Thyroid gland (tissue), 4 donors: ENCODE data around the gene CYBB. TPM values are rescaled to one million over a fixed set of nuclear protein-coding genes. Genes with fewer than 3 reads are reported as not detected.
"Not testable (repeated sequence)": the region's sequence is repeated elsewhere in the genome, so short reads cannot be mapped to it uniquely, and the experiment has no call there.

Experiments used
- DNase-seq, 2 donors: peaks; one replicate each; pipeline ENCODE4 v3.0.0-alpha.2; 2019
- H3K27ac ChIP-seq, 3 donors: fragments of 200-600 bp; sonication (generic); 1 replicate in 2 of 3; 2 replicates in 1 of 3; pipeline ENCODE4 v1.5.1; 2016 to 2019; ENCODE audit warnings: mild to moderate bottlenecking in 1 of 3, moderate library complexity in 1 of 3
- H3K27me3 ChIP-seq: fragments of 200-600 bp; sonication (generic); one replicate; pipeline ENCODE4 v1.5.1; 2019
- H3K36me3 ChIP-seq, 2 donors: fragments of 200-600 bp; sonication (generic); one replicate each; pipeline ENCODE4 v1.5.1; 2016 to 2019
- H3K4me1 ChIP-seq, 2 donors: fragments of 200-600 bp; sonication (generic); one replicate each; pipeline ENCODE4 v1.5.1; 2017 to 2019
- H3K4me3 ChIP-seq, 3 donors: fragments of 200-600 bp; sonication (generic); replicated peaks in 1 of 3; 1 replicate in 2 of 3; 2 replicates in 1 of 3; pipeline ENCODE4 v1.5.1; 2016; ENCODE audit warnings: mild to moderate bottlenecking in 1 of 3
- H3K9me3 ChIP-seq: fragments of 200-600 bp; sonication (generic); one replicate; pipeline ENCODE4 v1.5.1; 2017
- CTCF ChIP-seq, 6 experiments: fragments of 200-600 bp in 3 of 6; fragments of 450-650 bp in 3 of 6; sonication (generic) in 3 of 6; IDR thresholded peaks; one replicate each; pipeline ENCODE4 v1.5.1; 2016 to 2019; ENCODE audit warnings: antibody characterized with exemption in 6 of 6, mild to moderate bottlenecking in 2 of 6, inconsistent platforms in 1 of 6, moderate library complexity in 1 of 6
- POLR2A ChIP-seq, 2 donors: fragments of 450-650 bp; IDR thresholded peaks; one replicate each; pipeline ENCODE4 v1.6.1; 2017; ENCODE audit warnings: antibody characterized with exemption in 2 of 2, mild to moderate bottlenecking in 2 of 2, moderate library complexity in 1 of 2
- whole genome bisulfite sequencing, 2 donors: methylation state at CpG; one replicate each; pipeline ENCODE4 v1.1.5; 2017; 5-methylcytosine and 5-hydroxymethylcytosine counted together
- intact Hi-C: fragments of 100-400 bp; cut with DNase I; formaldehyde crosslinking; loops from one replicate; pipeline ENCODE4 v1.15.1; 2023
- total RNA-seq, 4 donors: library from RNA; depleted of rRNA; stranded (reverse); fragments of >200 nt; gene quantifications; one replicate each; pipeline ENCODE4 v1.2.3, GENCODE V29; 2016

CYBB gene
- total RNA-seq, 4 donors from 2014 or later: 6.9 to 18.9 (median 10.9) TPM

- Histone ChIP-seq H3K27ac (no peak overlapping the region), H3K4me1 (no peaks in the 10 kb centered on the region), H3K36me3 (no peaks in the 10 kb centered on the region), H3K27me3 (no peaks in the 10 kb centered on the region), H3K9me3 (no peaks in the 10 kb centered on the region), H3K4me3 (no peak overlapping the region)
- 80 to 81% methylated on average over 1 of the region's 1 CpG for WGBS, 2 donors
- no peak for DNase-seq
- no peak for TF ChIP-seq POLR2A (IDR thresholded peaks at IDR 0.05)
- no peak for TF ChIP-seq CTCF (IDR thresholded peaks at IDR 0.05)
- intact Hi-C loops: no loop called here
Measured at GRCh38 chrX:37767430-37767829, 12.4 kb upstream of the CYBB start.

- H3K9me3 ChIP-seq, H3K36me3 ChIP-seq, DNase-seq, H3K4me1 ChIP-seq, H3K27ac ChIP-seq, intact Hi-C loops, H3K4me3 ChIP-seq, H3K27me3 ChIP-seq: not testable (repeated sequence)
- 95% methylated on average over 3 of the region's 9 CpGs; no CpG with 5 or more reads in 1 of the 2 donors for WGBS, 2 donors
Measured at GRCh38 chrX:37768866-37769265, 11.0 kb upstream of the CYBB start.

GRCh38 chrX:37776283-37776986 is 3.4 kb upstream of the CYBB start:
- Histone ChIP-seq H3K4me1 (no peaks in the 10 kb centered on the region), H3K27ac (no peak overlapping the region), H3K27me3 (no peaks in the 10 kb centered on the region), H3K36me3 (no peaks in the 10 kb centered on the region), H3K4me3 (no peak overlapping the region), H3K9me3 (no peaks in the 10 kb centered on the region)
- TF ChIP-seq POLR2A (IDR thresholded peaks at IDR 0.05) (no peak), CTCF (IDR thresholded peaks at IDR 0.05) (no peak)
- DNase-seq: no peak
- intact Hi-C loops: no loop called here

GRCh38 chrX:37776987-37777325 is 2.9 kb upstream of the CYBB start:
- DNase-seq: no peak
- intact Hi-C loops: no loop called here
- H3K4me3 ChIP-seq: no peak overlapping the region
- H3K36me3 ChIP-seq: no peaks in the 10 kb centered on the region
- no peaks in the 10 kb centered on the region for H3K4me1 ChIP-seq
- H3K27ac ChIP-seq: no peak overlapping the region
- no peaks in the 10 kb centered on the region for H3K9me3 ChIP-seq
- no peaks in the 10 kb centered on the region for H3K27me3 ChIP-seq
- TF ChIP-seq CTCF (IDR thresholded peaks at IDR 0.05) (no peak), POLR2A (IDR thresholded peaks at IDR 0.05) (no peak)
- WGBS, 2 donors: 83 to 84% methylated on average over 2 of the region's 2 CpGs

GRCh38 chrX:37781081-37781480 is 1.2 kb downstream of the CYBB start:
- DNase-seq: no peak
- intact Hi-C loops: no loop called here
- H3K36me3 ChIP-seq: no peaks in the 10 kb centered on the region
- H3K4me1 ChIP-seq: no peaks in the 10 kb centered on the region
- WGBS, 2 donors: 89% methylated on average over 4 of the region's 4 CpGs
- TF ChIP-seq CTCF (IDR thresholded peaks at IDR 0.05) (no peak), POLR2A (IDR thresholded peaks at IDR 0.05) (no peak)
- H3K9me3 ChIP-seq: no peaks in the 10 kb centered on the region
- H3K27ac ChIP-seq: no peak overlapping the region
- H3K4me3 ChIP-seq: no peak overlapping the region
- no peaks in the 10 kb centered on the region for H3K27me3 ChIP-seq

GRCh38 chrX:37781814-37782213 is 2.0 kb downstream of the CYBB start:
- Histone ChIP-seq H3K27me3 (no peaks in the 10 kb centered on the region), H3K4me1 (no peaks in the 10 kb centered on the region), H3K9me3 (no peaks in the 10 kb centered on the region), H3K4me3 (no peak overlapping the region), H3K36me3 (no peaks in the 10 kb centered on the region), H3K27ac (no peak overlapping the region)
- 80 to 81% methylated on average over 3 of the region's 3 CpGs for WGBS, 2 donors
- TF ChIP-seq CTCF (IDR thresholded peaks at IDR 0.05): no peak
- TF ChIP-seq POLR2A (IDR thresholded peaks at IDR 0.05): no peak
- intact Hi-C loops: no loop called here
- DNase-seq: no peak
